K562 (cell line): Measurements from ENCODE around the gene PLXNB2.

Experiments
- ATF3 ChIP-seq, 2 experiments: fragments of 450-650 bp in 1 of 2; sonication (generic) in 1 of 2; formaldehyde crosslinking in 1 of 2; IDR thresholded peaks in 1 of 2; conservative IDR thresholded peaks in 1 of 2; 2 replicates each; pipeline versions ENCODE4 v1.6.1 to v1.8.1; 2016 to 2023; ENCODE audit warnings: mild to moderate bottlenecking in 2 of 2, moderate library complexity in 2 of 2, inconsistent platforms in 1 of 2, missing genetic modification reagents in 1 of 2
- CHD1 ChIP-seq: fragments of 200-600 bp; sonication (generic); IDR thresholded peaks from one replicate; pipeline ENCODE4 v1.6.1; 2012; ENCODE audit warnings: mild to moderate bottlenecking, moderate library complexity, low read length, inconsistent platforms
- FOXK2 ChIP-seq, 2 experiments: fragments of 450-650 bp; IDR thresholded peaks in 1 of 2; conservative IDR thresholded peaks in 1 of 2; 2 replicates each; pipeline ENCODE4 v1.6.1; 2016; ENCODE audit warnings: low read depth in 2 of 2, mild to moderate bottlenecking in 1 of 2
- JUND ChIP-seq, 2 experiments: IDR thresholded peaks; 2 replicates in 1 of 2; 3 replicates in 1 of 2; pipeline ENCODE4 v1.6.1; 2011; ENCODE audit warnings: borderline replicate concordance in 2 of 2, low read depth in 2 of 2, low read length in 2 of 2, improper control_type of control experiment in 1 of 2, missing biosample characterization in 1 of 2, missing genetic modification characterization in 1 of 2, missing genetic modification reagents in 1 of 2
- NFIC ChIP-seq: fragments of 450-650 bp; IDR thresholded peaks from 2 replicates; pipeline ENCODE4 v1.6.1; 2017; ENCODE audit warnings: mild to moderate bottlenecking, inconsistent platforms
- NRF1 ChIP-seq, 2 experiments: fragments of 450-650 bp; IDR thresholded peaks in 1 of 2; conservative IDR thresholded peaks in 1 of 2; 2 replicates each; pipeline ENCODE4 v1.6.1; 2014; ENCODE audit warnings: mild to moderate bottlenecking in 2 of 2
- POLR2AphosphoS2 ChIP-seq: IDR thresholded peaks from 2 replicates; pipeline ENCODE4 v1.6.1; 2012; ENCODE audit warnings: low read length, improper control_type of control experiment
- PTTG1 ChIP-seq: fragments of 450-650 bp; IDR thresholded peaks from 2 replicates; pipeline ENCODE4 v1.6.1; 2016; ENCODE audit warnings: low read depth, mild to moderate bottlenecking, missing genetic modification characterization, missing compliant biosample characterization
- RBBP5 ChIP-seq: fragments of 200-600 bp; sonication (generic); IDR thresholded peaks from 2 replicates; pipeline ENCODE4 v1.6.1; 2012; ENCODE audit warnings: borderline replicate concordance, mild to moderate bottlenecking, low read length, control low read depth, inconsistent platforms; ENCODE audit not compliant: insufficient read depth, poor library complexity, severe bottlenecking
- RCOR1 ChIP-seq, 2 experiments: IDR thresholded peaks; 2 replicates each; pipeline ENCODE4 v1.6.1; 2012; ENCODE audit warnings: low read depth in 2 of 2, low read length in 2 of 2, borderline replicate concordance in 1 of 2, improper control_type of control experiment in 1 of 2
- SIN3B ChIP-seq: fragments of 450-650 bp; IDR thresholded peaks from 2 replicates; pipeline ENCODE4 v1.6.1; 2017; ENCODE audit warnings: low read depth, mild to moderate bottlenecking, moderate library complexity
- TCF7 ChIP-seq: sonication (generic); IDR thresholded peaks from 2 replicates; pipeline ENCODE4 v1.6.1; 2016; ENCODE audit warnings: antibody characterized with exemption, borderline replicate concordance
- THAP7 ChIP-seq: fragments of 250-450 bp; sonication (Bioruptor Pico); IDR thresholded peaks from 2 replicates; pipeline ENCODE4 v1.5.0; 2021
- ZBTB9 ChIP-seq: fragments of 450-650 bp; formaldehyde crosslinking; IDR thresholded peaks from 2 replicates; pipeline ENCODE4 v1.4.0; 2020; ENCODE audit warnings: mild to moderate bottlenecking, moderate library complexity

GRCh38 chr22:50238755-50239154, 68.7 kb downstream of the PLXNB2 start:
- TF ChIP-seq NFIC (no peak), TCF7 (no peak), PTTG1 (tag) (no peak), JUND (IDR thresholded peaks at IDR 0.05; ENCODE audit: borderline replicate concordance, low read depth, low read length) (no peak), JUND (tag; IDR thresholded peaks at IDR 0.05; ENCODE audit: borderline replicate concordance, low read depth, low read length) (no peak), ZBTB9 (no peak), THAP7 (CRISPR knock-in tag) (no peak), NRF1 (conservative IDR thresholded peaks at IDR 0.05 in 1 of 2, IDR thresholded peaks at IDR 0.05 in 1 of 2) (no peak), RBBP5 (no peak), CHD1 (no peak), SIN3B (no peak), RCOR1 (IDR thresholded peaks at IDR 0.05; ENCODE audit: borderline replicate concordance in 1 of 2, low read depth in 2 of 2, low read length in 2 of 2) (no peak), FOXK2 (conservative IDR thresholded peaks at IDR 0.05 in 1 of 2, IDR thresholded peaks at IDR 0.05 in 1 of 2; ENCODE audit: low read depth in 2 of 2) (no peak), ATF3 (IDR thresholded peaks at IDR 0.05) (no peak), ATF3 (CRISPR knock-in tag; conservative IDR thresholded peaks at IDR 0.05) (no peak), POLR2AphosphoS2 (no peak)
